HG03039 (cell line): Measurements from ENCODE around the gene GNB1.

Experiments
- ATAC-seq: cut with Tn5 transposase; IDR thresholded peaks from one replicate; pipeline ENCODE4 v1.9.1; 2021; ENCODE audit warnings: mild to moderate bottlenecking, moderate library complexity; ENCODE audit not compliant: unreplicated experiment

Gene GNB1

GRCh38 chr1:1832820-1833219, 58.1 kb downstream of the GNB1 start:
- no peak for ATAC-seq

DNA sequence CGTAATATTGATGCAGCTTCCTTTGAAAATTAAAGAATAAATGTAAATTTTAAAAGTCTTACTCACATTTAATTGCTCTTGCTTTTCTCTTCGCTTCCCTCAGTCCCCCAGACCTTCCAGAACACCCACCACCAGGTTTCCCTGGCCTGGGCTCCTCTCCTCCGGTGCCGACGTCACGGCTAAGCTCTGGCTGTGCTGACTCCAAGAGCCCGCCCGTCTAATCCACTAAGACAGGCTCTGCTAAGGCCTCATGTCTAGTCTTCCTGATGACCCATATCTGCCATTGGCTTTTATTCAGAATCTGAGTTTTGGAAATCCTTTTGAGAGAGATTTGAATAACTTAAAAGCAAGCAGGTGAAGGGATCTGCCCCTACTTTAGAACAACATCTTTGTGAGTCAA, 58.7 kb downstream of the GNB1 start:
- ATAC-seq, result no peak

- ATAC-seq, result no peak
These were observed 63.6 kb downstream of the GNB1 start for GRCh38 chr1:1827089-1827848.

DNA sequence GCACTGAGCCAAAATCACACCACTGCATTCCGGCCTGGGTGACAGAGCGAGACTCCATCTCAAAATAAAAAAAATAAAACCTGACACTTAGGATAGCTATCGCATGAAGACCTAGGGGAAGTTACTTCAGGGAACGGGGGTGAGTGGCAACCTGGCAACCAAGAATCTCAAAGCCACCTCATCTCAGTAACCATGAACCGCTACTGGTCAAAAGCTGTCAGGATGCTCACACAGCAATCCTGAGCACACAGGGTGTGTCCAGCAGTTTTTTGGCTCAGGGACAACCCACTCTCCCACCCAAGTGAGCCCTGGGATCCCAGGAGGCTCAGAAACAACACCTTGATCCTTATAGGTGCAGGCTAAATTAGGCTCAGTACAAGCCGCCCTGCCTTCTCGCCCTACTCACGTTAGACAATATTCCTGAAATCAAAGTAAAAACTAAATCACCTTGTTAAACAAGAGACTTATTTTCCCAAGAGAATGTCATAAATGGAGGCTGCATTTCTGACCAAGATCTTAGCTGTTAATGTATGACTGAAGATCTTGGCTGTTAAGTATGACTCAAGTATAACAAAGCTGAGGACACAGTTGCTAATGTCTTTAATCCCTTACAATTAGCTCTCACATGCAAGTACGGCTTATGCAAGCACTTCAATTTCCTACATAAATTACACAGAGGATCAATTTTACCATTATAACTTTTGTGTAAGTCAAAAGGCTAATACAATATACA, 64.4 kb downstream of the GNB1 start:
- ATAC-seq, result no peak

- no peak for ATAC-seq
These were observed 65.7 kb downstream of the GNB1 start for GRCh38 chr1:1825217-1825616.

DNA sequence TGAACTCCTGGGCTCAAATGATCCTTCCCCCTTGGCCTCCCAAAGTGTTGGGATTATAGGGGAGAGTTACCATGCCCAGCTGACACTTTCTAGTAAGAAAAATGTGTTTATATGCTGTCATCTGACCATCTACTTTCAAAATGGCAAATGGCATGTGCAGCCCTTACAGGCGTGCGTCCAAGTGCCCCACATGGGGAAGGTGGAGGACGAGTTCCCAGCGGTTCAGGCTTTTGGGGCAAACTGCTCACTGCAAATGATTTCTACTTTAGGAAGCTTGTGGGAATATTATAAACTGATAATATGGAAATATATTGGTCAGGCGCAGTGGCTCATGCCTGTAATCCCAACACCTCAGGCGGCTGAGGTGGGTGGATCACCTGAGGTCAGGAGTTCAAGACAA, 71.1 kb downstream of the GNB1 start:
- ATAC-seq, result no peak

GRCh38 chr1:1817221-1817620, 73.7 kb downstream of the GNB1 start:
- ATAC-seq, result no peak

DNA sequence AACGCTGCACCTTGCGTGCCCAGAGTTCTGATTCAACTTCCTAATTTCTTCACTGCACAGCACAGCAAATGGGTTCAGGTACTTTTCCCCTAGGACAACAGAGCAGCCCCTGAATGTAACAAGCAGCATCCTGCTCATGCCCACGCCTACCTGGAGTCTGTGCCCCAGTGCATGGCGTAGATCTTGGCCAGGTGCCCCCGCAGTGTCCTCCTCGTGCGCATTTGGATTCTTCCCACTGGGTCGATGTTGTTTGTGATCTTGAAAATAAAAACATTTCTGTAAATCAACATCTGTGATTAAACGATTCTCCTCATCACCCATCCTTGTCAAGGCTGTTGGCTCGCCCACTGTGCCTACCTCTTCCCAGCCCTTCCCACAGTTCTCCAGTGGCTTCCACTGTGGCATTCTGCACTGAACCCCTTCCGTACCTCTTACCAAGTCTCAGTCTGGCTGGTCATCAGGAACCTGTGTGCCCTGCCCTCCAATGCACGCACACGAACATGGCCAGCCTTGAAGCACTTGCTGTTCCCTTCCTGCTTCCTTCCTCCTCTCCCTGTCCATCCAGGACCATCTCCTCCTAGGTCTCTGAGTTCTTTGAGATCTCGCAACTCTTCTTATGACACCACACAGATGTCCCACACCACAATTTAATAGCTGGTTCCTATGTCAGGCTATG, 75.1 kb downstream of the GNB1 start:
- no peak for ATAC-seq

- no peak for ATAC-seq
These were observed 81.4 kb downstream of the GNB1 start for GRCh38 chr1:1809489-1809888.

DNA sequence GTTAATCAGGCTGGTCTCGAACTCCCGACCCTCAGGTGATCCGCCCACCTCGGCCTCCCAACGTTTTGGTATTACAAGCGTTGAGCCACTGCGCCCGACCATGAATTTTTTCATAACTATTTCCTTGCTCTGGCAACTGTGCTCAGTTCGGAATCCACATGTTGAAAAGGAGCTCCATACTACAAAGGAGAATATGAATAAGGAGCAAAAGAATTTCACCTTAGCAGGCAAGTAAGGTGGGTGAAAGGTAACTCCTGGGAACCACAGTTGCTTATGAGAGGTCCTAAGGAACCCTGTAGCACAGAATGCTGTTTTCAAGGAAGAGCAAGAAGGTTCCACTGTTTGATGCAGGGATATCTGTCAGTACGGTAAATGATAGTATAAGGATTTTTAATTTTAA, 82.7 kb downstream of the GNB1 start:
- no peak for ATAC-seq

GRCh38 chr1:1806890-1807289, 84.0 kb downstream of the GNB1 start:
- ATAC-seq, result no peak

DNA sequence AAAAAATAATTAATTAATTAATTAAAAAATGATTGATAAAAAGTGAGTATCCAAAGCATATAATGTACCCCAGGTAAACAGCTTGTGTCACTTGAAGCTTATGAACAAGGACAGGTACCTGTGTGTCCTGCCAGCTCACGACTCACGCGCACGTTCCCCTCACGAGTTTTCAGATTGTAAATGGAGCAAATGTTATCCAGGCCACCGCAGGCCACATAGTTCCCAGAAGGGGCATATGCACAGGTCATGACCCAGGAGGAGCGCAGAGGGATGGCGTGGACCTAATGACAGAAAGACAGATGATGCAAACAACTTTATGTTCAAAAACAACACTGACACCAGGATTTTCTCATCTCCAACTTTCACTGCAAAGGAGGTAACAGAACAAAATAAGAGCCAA, 86.6 kb downstream of the GNB1 start:
- no peak for ATAC-seq

DNA sequence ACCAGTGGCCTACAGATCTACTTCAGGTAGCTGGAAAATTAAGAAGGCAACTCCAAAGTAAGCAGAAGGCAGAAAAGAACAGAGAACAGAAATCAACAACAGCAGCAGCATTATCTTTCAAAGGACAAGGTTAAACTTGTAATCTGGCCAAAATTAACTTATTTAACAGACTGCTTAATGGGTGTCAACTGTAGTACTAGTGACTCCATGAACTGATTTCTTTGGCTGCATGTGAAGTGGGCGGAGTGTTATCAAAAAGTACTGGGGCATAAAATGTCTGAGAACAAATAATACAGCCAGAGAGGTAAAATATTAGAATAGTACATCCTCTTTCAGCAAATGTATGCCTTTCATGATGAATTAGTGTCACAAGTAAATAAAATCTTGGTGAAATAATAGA, 88.0 kb downstream of the GNB1 start:
- ATAC-seq, result no peak

GRCh38 chr1:1799716-1800115, 91.2 kb downstream of the GNB1 start:
- ATAC-seq, result no peak

- no peak for ATAC-seq
These were observed 93.1 kb downstream of the GNB1 start for GRCh38 chr1:1797731-1798341.

GRCh38 chr1:1796466-1796865, 94.4 kb downstream of the GNB1 start:
- no peak for ATAC-seq

GRCh38 chr1:1794999-1795398, 95.9 kb downstream of the GNB1 start:
- ATAC-seq, result no peak

DNA sequence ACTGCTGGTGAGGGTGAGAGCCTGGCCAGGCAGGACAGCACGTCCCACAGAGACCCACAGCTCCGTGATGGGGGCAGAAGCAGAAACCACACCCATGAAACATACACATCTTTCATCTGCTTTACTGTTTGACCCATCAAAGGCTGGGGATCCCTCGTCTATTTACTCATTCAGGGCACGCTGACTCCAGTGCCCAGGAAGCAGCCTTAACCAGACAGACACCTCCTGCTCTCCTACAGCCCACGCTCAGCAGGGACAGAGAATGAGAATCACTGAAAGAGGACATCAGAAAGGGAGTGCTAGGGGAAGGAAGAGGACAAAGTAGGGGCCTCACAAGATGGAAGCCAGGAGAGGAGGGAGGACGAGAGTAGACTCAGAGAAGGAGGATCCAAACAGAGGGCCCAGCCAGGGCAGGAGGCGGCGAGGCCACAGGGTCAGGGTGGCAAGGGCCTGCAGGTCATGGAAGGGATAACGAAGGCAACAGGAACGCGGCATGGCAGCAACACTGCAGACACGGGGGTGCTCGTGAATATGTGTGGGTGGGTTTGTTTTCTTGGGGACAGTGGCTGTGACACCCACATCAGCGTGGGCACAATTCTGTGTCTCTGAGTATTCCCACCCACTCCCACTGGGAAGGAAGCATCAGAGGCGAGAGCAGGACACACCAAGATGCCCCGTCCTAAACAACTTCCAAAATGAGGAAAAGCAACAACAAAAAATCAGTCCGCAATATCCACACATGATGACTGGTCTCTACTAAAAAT, 97.2 kb downstream of the GNB1 start:
- ATAC-seq, result no peak

- ATAC-seq, result no peak
These were observed 102.0 kb downstream of the GNB1 start for GRCh38 chr1:1788646-1789431.

GRCh38 chr1:1788136-1788535, 102.8 kb downstream of the GNB1 start:
- no peak for ATAC-seq
